B cell (primary cell): ENCODE results near the gene SVIP. TPM values are rescaled to one million over a fixed set of nuclear protein-coding genes. Genes with fewer than 3 reads are reported as not detected.

Experiments
- ATAC-seq: fragments of 200-7000 bp; cut with Tn5 transposase; one replicate; pipeline ENCODE4 v1.10.0; 2021; ENCODE audit warnings: low read depth, mild to moderate bottlenecking, moderate number of reproducible peaks, moderate library complexity
- CTCF ChIA-PET: fragments of 350-600 bp; sonication (Branson Sonifier 250); formaldehyde crosslinking; loops from one replicate; lab custom pipeline; 2021; ENCODE audit warnings: antibody characterized with exemption, inconsistent platforms; lab: Charles Lee
- POLR2A ChIA-PET: fragments of 350-600 bp; sonication (Branson Sonifier 250); formaldehyde crosslinking; loops from one replicate; lab custom pipeline; 2021; ENCODE audit warnings: antibody characterized with exemption; lab: Charles Lee
- DNase-seq: peaks from one replicate; pipeline ENCODE4 v3.0.0; 2013
- H2AFZ ChIP-seq: 2 replicates; pipeline ENCODE4 v1.6.1; 2012; ENCODE audit warnings: mild to moderate bottlenecking, low read depth, low read length; ENCODE audit not compliant: insufficient read depth, poor library complexity, severe bottlenecking
- H3K27ac ChIP-seq, 2 donors: 1 replicate in 1 of 2; 2 replicates in 1 of 2; pipeline ENCODE4 v1.5.1; 2012 to 2013; ENCODE audit warnings: low read length in 2 of 2, mild to moderate bottlenecking in 2 of 2, moderate library complexity in 1 of 2
- H3K27me3 ChIP-seq, 4 experiments: fragments of 200-600 bp in 1 of 4; sonication (generic) in 1 of 4; replicated peaks in 1 of 4; 1 replicate in 2 of 4; 2 replicates in 2 of 4; pipeline versions ENCODE4 v1.6.1 to v1.7.0; 2013 to 2016; ENCODE audit warnings: low read length in 3 of 4, mild to moderate bottlenecking in 2 of 4, mixed read lengths in 1 of 4, moderate library complexity in 1 of 4; ENCODE audit not compliant: insufficient read depth in 4 of 4, control insufficient read depth in 3 of 4; ENCODE audit errors: control extremely low read depth in 1 of 4
- H3K36me3 ChIP-seq, 2 experiments: replicated peaks in 1 of 2; 1 replicate in 1 of 2; 2 replicates in 1 of 2; pipeline versions ENCODE4 v1.6.1 to v1.7.1; 2013; ENCODE audit warnings: low read length in 1 of 2; ENCODE audit not compliant: insufficient read depth in 2 of 2, control insufficient read depth in 1 of 2; ENCODE audit errors: control extremely low read depth in 1 of 2, extremely low read depth in 1 of 2
- H3K4me1 ChIP-seq, 2 donors: fragments of 200-600 bp in 1 of 2; sonication (generic) in 1 of 2; 1 replicate in 1 of 2; 2 replicates in 1 of 2; pipeline versions ENCODE4 v1.5.1 to v1.6.1; 2013 to 2017; ENCODE audit warnings: low read length in 2 of 2; ENCODE audit not compliant: control insufficient read depth in 2 of 2, insufficient read depth in 2 of 2
- H3K4me2 ChIP-seq: replicated peaks from 2 replicates; pipeline ENCODE3; 2012; ENCODE audit warnings: mild to moderate bottlenecking, low read depth, low read length; ENCODE audit not compliant: poor library complexity, severe bottlenecking
- H3K4me3 ChIP-seq, 5 experiments: fragments of 200-600 bp in 1 of 5; sonication (generic) in 1 of 5; 1 replicate in 3 of 5; 2 replicates in 2 of 5; pipeline versions ENCODE4 v1.5.1 to v1.7.0; 2011 to 2016; ENCODE audit warnings: low read length in 4 of 5, mild to moderate bottlenecking in 4 of 5, low read depth in 2 of 5, control low read depth in 1 of 5, moderate library complexity in 1 of 5; ENCODE audit not compliant: insufficient read depth in 1 of 5; ENCODE audit errors: control extremely low read depth in 1 of 5, extremely low read depth in 1 of 5
- H3K79me2 ChIP-seq: fragments of 200-600 bp; sonication (generic); one replicate; pipeline ENCODE4 v1.6.0; 2016; ENCODE audit warnings: low read length; ENCODE audit not compliant: control insufficient read depth, insufficient read depth
- H3K9ac ChIP-seq: fragments of 200-600 bp; sonication (generic); 2 replicates; pipeline ENCODE4 v1.6.1; 2017; ENCODE audit warnings: mild to moderate bottlenecking, low read length, moderate library complexity
- H3K9me3 ChIP-seq, 3 donors: one replicate each; pipeline versions ENCODE4 v1.6.1 to v1.7.1; 2013; ENCODE audit warnings: low read length in 2 of 3; ENCODE audit not compliant: control insufficient read depth in 2 of 3, insufficient read depth in 1 of 3; ENCODE audit errors: control extremely low read depth in 1 of 3
- H4K20me1 ChIP-seq: 2 replicates; pipeline ENCODE4 v1.6.0; 2012; ENCODE audit warnings: mild to moderate bottlenecking, low read length; ENCODE audit not compliant: insufficient read depth, control insufficient read depth, poor library complexity, severe bottlenecking
- H3K27ac Mint-ChIP-seq: one replicate; pipeline ENCODE4 v1.8.0; 2021; ENCODE audit warnings: mixed read lengths
- H3K27me3 Mint-ChIP-seq: one replicate; pipeline ENCODE4 v1.8.0; 2021; ENCODE audit warnings: mixed read lengths
- H3K4me1 Mint-ChIP-seq: one replicate; pipeline ENCODE4 v1.8.0; 2021; ENCODE audit warnings: mixed read lengths
- H3K4me3 Mint-ChIP-seq: one replicate; pipeline ENCODE4 v1.8.0; 2021; ENCODE audit warnings: mixed read lengths
- H3K9me3 Mint-ChIP-seq: one replicate; pipeline ENCODE4 v1.8.0; 2022; ENCODE audit warnings: mixed read lengths; ENCODE audit not compliant: insufficient read depth
- EZH2 ChIP-seq: IDR thresholded peaks from 2 replicates; pipeline ENCODE4 v1.6.1; 2012; ENCODE audit warnings: borderline replicate concordance, low read depth, mild to moderate bottlenecking, moderate library complexity, low read length; ENCODE audit not compliant: insufficient read depth, poor library complexity, severe bottlenecking
- WGBS: methylation state at CpG from one replicate; pipeline ENCODE4 v1.1.5; 2013; ENCODE audit warnings: missing lambda C conversion rate; ENCODE audit not compliant: insufficient coverage; 5-methylcytosine and 5-hydroxymethylcytosine counted together
- intact Hi-C: fragments of 100-400 bp; cut with micrococcal nuclease; formaldehyde crosslinking; loops from one replicate; pipeline ENCODE4 v1.10.0; 2022
- polyA plus RNA-seq: library from polyadenylated mRNA; depleted of rRNA; stranded (reverse); fragments of >200 nt; gene quantifications from 2 replicates; pipeline ENCODE4 v1.2.3, GENCODE V29; 2012
- total RNA-seq, 2 donors: library from RNA; stranded (reverse); fragments of 120-200 nt in 1 of 2; gene quantifications; 1 replicate in 1 of 2; 2 replicates in 1 of 2; pipeline versions ENCODE4 v1.2.3 to v1.2.4, GENCODE V29; 2013 to 2022
- TF ChIP-seq, protein P1 (sequence below): fragments of 200-600 bp; IDR thresholded peaks from one replicate; pipeline ENCODE4 v1.8.0; 2022; ENCODE audit warnings: antibody characterized with exemption, mild to moderate bottlenecking

The SVIP gene
- total and polyA plus RNA-seq, 2 donors (not counting 1 experiment from before 2014, with no cell fraction given), result 5.6 to 20.4 TPM

- no peak overlapping the region for H3K4me3 ChIP-seq
- H3K27me3 ChIP-seq, result peaks cover 0 to 3% (median 0%) of the 10 kb centered on the region in 4 experiments
- ChIA-PET POLR2A (no interaction called here), CTCF (interaction anchor here (3.6 kb wide), 1 partner anchor 8 kb away, joined by 18 read pairs; no protein-coding TSS in a partner anchor)
- no peak for TF ChIP-seq EZH2
- TF ChIP-seq, protein P1, sequence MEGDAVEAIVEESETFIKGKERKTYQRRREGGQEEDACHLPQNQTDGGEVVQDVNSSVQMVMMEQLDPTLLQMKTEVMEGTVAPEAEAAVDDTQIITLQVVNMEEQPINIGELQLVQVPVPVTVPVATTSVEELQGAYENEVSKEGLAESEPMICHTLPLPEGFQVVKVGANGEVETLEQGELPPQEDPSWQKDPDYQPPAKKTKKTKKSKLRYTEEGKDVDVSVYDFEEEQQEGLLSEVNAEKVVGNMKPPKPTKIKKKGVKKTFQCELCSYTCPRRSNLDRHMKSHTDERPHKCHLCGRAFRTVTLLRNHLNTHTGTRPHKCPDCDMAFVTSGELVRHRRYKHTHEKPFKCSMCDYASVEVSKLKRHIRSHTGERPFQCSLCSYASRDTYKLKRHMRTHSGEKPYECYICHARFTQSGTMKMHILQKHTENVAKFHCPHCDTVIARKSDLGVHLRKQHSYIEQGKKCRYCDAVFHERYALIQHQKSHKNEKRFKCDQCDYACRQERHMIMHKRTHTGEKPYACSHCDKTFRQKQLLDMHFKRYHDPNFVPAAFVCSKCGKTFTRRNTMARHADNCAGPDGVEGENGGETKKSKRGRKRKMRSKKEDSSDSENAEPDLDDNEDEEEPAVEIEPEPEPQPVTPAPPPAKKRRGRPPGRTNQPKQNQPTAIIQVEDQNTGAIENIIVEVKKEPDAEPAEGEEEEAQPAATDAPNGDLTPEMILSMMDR, result no peak
- H3K4me1 ChIP-seq, result no peaks in the 10 kb centered on the region
- Mint-ChIP-seq H3K9me3 (no peaks in the 10 kb centered on the region), H3K27me3 (peaks cover 14% of the 10 kb centered on the region), H3K27ac (no peak overlapping the region), H3K4me3 (no peak overlapping the region), H3K4me1 (no peaks in the 10 kb centered on the region)
- H3K36me3 ChIP-seq, result no peaks in the 10 kb centered on the region
- no peaks in the 10 kb centered on the region for H3K79me2 ChIP-seq
- intact Hi-C loops, result no loop called here
- H3K4me2 ChIP-seq, result no peak overlapping the region
- 100% methylated on average over 1 of the region's 1 CpG for WGBS
- no peak for DNase-seq
- no peaks in the 10 kb centered on the region for H4K20me1 ChIP-seq
- H3K9ac ChIP-seq, result no peak overlapping the region
- H3K27ac ChIP-seq, result no peak overlapping the region
- no peaks in the 10 kb centered on the region for H3K9me3 ChIP-seq
- no peak for ATAC-seq
- H2AFZ ChIP-seq, result no peak overlapping the region
These were observed 33.7 kb downstream of the SVIP start for GRCh38 chr11:22795914-22796313.

- ChIA-PET CTCF (interaction anchor here (1.2 kb wide), 1 partner anchor 459 kb away, joined by 4 read pairs; no protein-coding TSS in a partner anchor), POLR2A (no interaction called here)
- no peaks in the 10 kb centered on the region for H3K36me3 ChIP-seq
- intact Hi-C loops, result no loop called here
- ATAC-seq (no peak), DNase-seq (no peak)
- Mint-ChIP-seq H3K27ac (no peak overlapping the region), H3K27me3 (peaks cover 5% of the 10 kb centered on the region), H3K4me3 (no peak overlapping the region), H3K9me3 (no peaks in the 10 kb centered on the region), H3K4me1 (no peaks in the 10 kb centered on the region)
- no peak overlapping the region for H3K4me3 ChIP-seq
- H2AFZ ChIP-seq, result no peak overlapping the region
- H3K9me3 ChIP-seq, result no peaks in the 10 kb centered on the region
- H3K9ac ChIP-seq, result no peak overlapping the region
- no peaks in the 10 kb centered on the region for H3K4me1 ChIP-seq
- no peak overlapping the region for H3K4me2 ChIP-seq
- WGBS, result 93% methylated on average over 3 of the region's 3 CpGs
- no peak for TF ChIP-seq EZH2
- TF ChIP-seq, protein P1, result no peak
- H3K27me3 ChIP-seq, result no peaks in the 10 kb centered on the region
- H3K79me2 ChIP-seq, result no peaks in the 10 kb centered on the region
- no peaks in the 10 kb centered on the region for H4K20me1 ChIP-seq
- H3K27ac ChIP-seq, result no peak overlapping the region
These were observed 37.1 kb downstream of the SVIP start for GRCh38 chr11:22792497-22792896.
